Body of pancreas (tissue), 4 donors: Measurements from ENCODE around the gene CLEC18B.
"Not testable (repeated sequence)": the region's sequence is repeated elsewhere in the genome, so short reads cannot be mapped to it uniquely, and the experiment has no call there.

Experiments
- CTCF ChIP-seq, 7 experiments: fragments of 450-650 bp in 4 of 7; fragments of 200-600 bp in 3 of 7; sonication (generic) in 3 of 7; IDR thresholded peaks; one replicate each; pipeline ENCODE4 v1.5.1; 2016 to 2019; ENCODE audit warnings: antibody characterized with exemption in 7 of 7
- POLR2A ChIP-seq, 3 donors: fragments of 450-650 bp; IDR thresholded peaks; one replicate each; pipeline ENCODE4 v1.6.1; 2016; ENCODE audit warnings: antibody characterized with exemption in 3 of 3, mild to moderate bottlenecking in 2 of 3

- TF ChIP-seq CTCF, POLR2A (IDR thresholded peaks at IDR 0.05): not testable (repeated sequence)
These were observed 38.8 kb downstream of the CLEC18B start for GRCh38 chr16:74382339-74383034.
